Gastroesophageal sphincter (tissue), 3 donors: Measurements from ENCODE around the gene ALKBH2.

Source experiments
- CTCF ChIP-seq, 4 experiments: fragments of 200-600 bp in 2 of 4; fragments of 450-650 bp in 2 of 4; sonication (generic) in 1 of 4; IDR thresholded peaks; one replicate each; pipeline ENCODE4 v1.5.1; 2017 to 2019; ENCODE audit warnings: antibody characterized with exemption in 4 of 4, mild to moderate bottlenecking in 2 of 4, moderate library complexity in 2 of 4
- POLR2A ChIP-seq, 2 donors: fragments of 450-650 bp; IDR thresholded peaks; one replicate each; pipeline ENCODE4 v1.6.1; 2017; ENCODE audit warnings: antibody characterized with exemption in 2 of 2, mild to moderate bottlenecking in 2 of 2, moderate library complexity in 1 of 2
- POLR2AphosphoS5 ChIP-seq: sonication (generic); formaldehyde crosslinking; IDR thresholded peaks from one replicate; pipeline ENCODE4 v1.6.1; 2017; ENCODE audit warnings: antibody characterized with exemption

GRCh38 chr12:109131154-109132050, 38.1 kb upstream of the ALKBH2 start:
- TF ChIP-seq CTCF (IDR thresholded peaks at IDR 0.05) (no peak), POLR2AphosphoS5 (no peak), POLR2A (IDR thresholded peaks at IDR 0.05) (no peak)
